Stomach (tissue), 9 donors: ENCODE measurements around the gene KCNE5. TPM values are rescaled to one million over a fixed set of nuclear protein-coding genes. Genes with fewer than 3 reads are reported as not detected.
"Not testable (repeated sequence)": the region's sequence is repeated elsewhere in the genome, so short reads cannot be mapped to it uniquely, and the experiment has no call there.

Experiments used
- DNase-seq, 2 donors: peaks; one replicate each; pipeline versions ENCODE4 v3.0.0 to v3.0.0-alpha.2; 2013 to 2019
- H3K27ac ChIP-seq, 5 donors: fragments of 200-600 bp in 4 of 5; sonication (generic) in 4 of 5; one replicate each; pipeline ENCODE4 v1.5.1; 2013 to 2019; ENCODE audit warnings: mild to moderate bottlenecking in 1 of 5, moderate library complexity in 1 of 5
- H3K27me3 ChIP-seq, 3 donors: fragments of 200-600 bp; sonication (generic); one replicate each; pipeline ENCODE4 v1.5.1; 2017 to 2019; ENCODE audit warnings: mixed run types in 1 of 3
- H3K36me3 ChIP-seq, 4 donors: fragments of 200-600 bp; sonication (generic); 1 replicate in 3 of 4; 2 replicates in 1 of 4; pipeline ENCODE4 v1.5.1; 2016 to 2019
- H3K4me1 ChIP-seq, 4 donors: fragments of 200-600 bp; sonication (generic); one replicate each; pipeline ENCODE4 v1.5.1; 2016 to 2019
- H3K4me3 ChIP-seq, 4 donors: fragments of 200-600 bp; sonication (generic) in 3 of 4; one replicate each; pipeline ENCODE4 v1.5.1; 2016 to 2019; ENCODE audit warnings: mild to moderate bottlenecking in 1 of 4
- H3K9me3 ChIP-seq, 4 donors: fragments of 200-600 bp; sonication (generic); one replicate each; pipeline ENCODE4 v1.5.1; 2016 to 2019
- CTCF ChIP-seq, 7 experiments: fragments of 450-650 bp in 4 of 7; fragments of 200-600 bp in 3 of 7; sonication (generic) in 3 of 7; IDR thresholded peaks; one replicate each; pipeline ENCODE4 v1.5.1; 2016 to 2019; ENCODE audit warnings: antibody characterized with exemption in 7 of 7, control low read depth in 2 of 7, mild to moderate bottlenecking in 1 of 7
- EP300 ChIP-seq: sonication (generic); formaldehyde crosslinking; IDR thresholded peaks from one replicate; pipeline ENCODE4 v1.6.1; 2017; ENCODE audit warnings: antibody characterized with exemption
- POLR2A ChIP-seq, 4 donors: fragments of 450-650 bp; IDR thresholded peaks; one replicate each; pipeline ENCODE4 v1.6.1; 2016; ENCODE audit warnings: antibody characterized with exemption in 4 of 4, control low read depth in 2 of 4, mild to moderate bottlenecking in 1 of 4, moderate library complexity in 1 of 4
- POLR2AphosphoS5 ChIP-seq, 3 donors: sonication (generic); formaldehyde crosslinking; IDR thresholded peaks; one replicate each; pipeline ENCODE4 v1.6.1; 2016; ENCODE audit warnings: antibody characterized with exemption in 3 of 3
- WGBS, 5 donors: extraction: QIAGEN DNeasy Blood & Tissue Kit in 3 of 5; methylation state at CpG; one replicate each; pipeline versions ENCODE4 v1.1.5 to v1.1.7; 2013 to 2018; 5-methylcytosine and 5-hydroxymethylcytosine counted together
- intact Hi-C: fragments of 100-400 bp; cut with DNase I; formaldehyde crosslinking; loops from one replicate; pipeline ENCODE4 v1.15.1; 2023; ENCODE audit warnings: low total_unique reads
- polyA plus RNA-seq, 3 donors: library from polyadenylated mRNA; stranded (reverse); fragments of 200-250 nt; gene quantifications; one replicate each; pipeline ENCODE4 v1.2.3, GENCODE V29; 2013
- total RNA-seq, 5 donors: library from RNA; depleted of rRNA; stranded (reverse); fragments of >200 nt; gene quantifications; one replicate each; pipeline versions ENCODE4 v1.1.0 to v1.2.3, GENCODE V29; 2014 to 2016
- donor health status: healthy with polysubstance abuse.
- donor health status: Bipolar disorder and iron deficiency.
- donor health status: healthy.

The KCNE5 gene
- total and polyA plus RNA-seq, 8 donors, result 0.37 TPM; not detected in 7

- no peak for TF ChIP-seq POLR2AphosphoS5 (IDR thresholded peaks at IDR 0.05)
- TF ChIP-seq EP300, result no peak
- no peak for TF ChIP-seq POLR2A (IDR thresholded peaks at IDR 0.05)
- TF ChIP-seq CTCF (IDR thresholded peaks at IDR 0.05), result no peak
- Histone ChIP-seq H3K4me1 (no peaks in the 10 kb centered on the region), H3K9me3 (peaks cover 0 to 4% (median 0%) of the 10 kb centered on the region in 4 donors), H3K27ac (no peak overlapping the region), H3K27me3 (no peaks in the 10 kb centered on the region), H3K4me3 (no peak overlapping the region), H3K36me3 (peaks cover 3 to 57% (median 48%) of the 10 kb centered on the region in 4 donors)
- 78 to 100% (median 92%) methylated on average over 2 of the region's 2 CpGs for WGBS, 5 donors
- intact Hi-C loops, result no loop called here
- DNase-seq, result no peak
Measured at GRCh38 chrX:109660435-109661143, 35.6 kb upstream of the KCNE5 start.

GRCh38 chrX:109658391-109658790 lies 33.4 kb upstream of the KCNE5 start:
- Histone ChIP-seq H3K4me1 (no peaks in the 10 kb centered on the region), H3K9me3 (peaks cover 0 to 4% (median 0%) of the 10 kb centered on the region in 4 donors), H3K27me3 (no peaks in the 10 kb centered on the region), H3K27ac (no peak overlapping the region), H3K4me3 (no peak overlapping the region), H3K36me3 (peaks cover 3 to 38% (median 35%) of the 10 kb centered on the region in 4 donors)
- DNase-seq, result no peak
- 88 to 100% (median 96%) methylated on average over 1 of the region's 1 CpG for WGBS, 5 donors
- intact Hi-C loops, result no loop called here
- TF ChIP-seq CTCF (IDR thresholded peaks at IDR 0.05), result no peak
- TF ChIP-seq EP300, result no peak
- TF ChIP-seq POLR2AphosphoS5 (IDR thresholded peaks at IDR 0.05), result no peak
- no peak for TF ChIP-seq POLR2A (IDR thresholded peaks at IDR 0.05)

DNA sequence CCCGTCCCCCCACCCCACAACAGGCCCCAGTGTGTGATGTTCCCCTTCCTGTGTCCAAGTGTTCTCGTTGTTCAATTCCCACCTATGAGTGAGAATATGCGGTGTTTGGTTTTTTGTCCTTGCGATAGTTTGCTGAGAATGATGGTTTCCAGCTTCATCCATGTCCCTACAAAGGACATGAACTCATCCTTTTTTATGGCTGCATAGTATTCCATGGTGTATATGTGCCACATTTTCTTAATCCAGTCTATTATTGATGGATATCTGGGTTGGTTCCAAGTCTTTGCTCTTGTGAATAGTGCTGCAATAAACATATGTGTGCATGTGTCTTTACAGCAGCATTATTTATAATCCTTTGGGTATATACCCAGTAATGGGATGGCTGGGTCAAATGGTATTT lies 32.4 kb upstream of the KCNE5 start:
- H3K9me3 ChIP-seq, intact Hi-C loops, H3K27ac ChIP-seq, H3K4me3 ChIP-seq, DNase-seq, H3K4me1 ChIP-seq, H3K27me3 ChIP-seq: not testable (repeated sequence)
- 66 to 100% (median 77%) methylated on average over 1 to 2 of the region's 4 CpGs; no CpG with 5 or more reads in 1 of the 5 donors for WGBS, 5 donors
- H3K36me3 ChIP-seq, result peaks cover 3 to 29% (median 27%) of the 10 kb centered on the region in 4 donors

DNA sequence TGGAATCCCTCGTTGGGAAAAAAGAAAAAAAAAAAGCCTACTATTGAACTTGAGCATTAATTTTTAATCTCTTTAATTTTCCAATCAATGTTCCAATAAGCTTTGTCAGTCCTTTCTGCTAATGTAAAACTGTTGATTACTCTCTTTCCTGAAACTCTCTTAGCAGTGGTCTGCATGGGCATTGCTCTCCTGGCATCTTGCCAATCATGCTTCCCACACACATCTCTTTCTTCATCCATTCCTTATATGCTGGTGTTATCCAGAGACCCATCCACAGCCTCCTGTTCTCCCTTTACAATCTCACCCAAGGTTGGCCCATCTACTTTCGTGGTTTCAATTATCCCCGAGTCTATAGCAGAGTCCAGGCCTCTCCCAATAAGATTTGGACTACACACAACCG lies 31.8 kb upstream of the KCNE5 start:
- WGBS, 5 donors, result 75 to 95% (median 87%) methylated on average over 4 of the region's 4 CpGs
- H3K9me3 ChIP-seq, result peaks cover 0 to 4% (median 0%) of the 10 kb centered on the region in 4 donors
- H3K36me3 ChIP-seq, result peaks cover 3 to 23% (median 22%) of the 10 kb centered on the region in 4 donors
- TF ChIP-seq POLR2A (IDR thresholded peaks at IDR 0.05), result no peak
- no peak for TF ChIP-seq POLR2AphosphoS5 (IDR thresholded peaks at IDR 0.05)
- TF ChIP-seq EP300, result no peak
- no peak for TF ChIP-seq CTCF (IDR thresholded peaks at IDR 0.05)
- H3K27ac ChIP-seq, result no peak overlapping the region
- peak in 1 of 2 donors; percentile 3 for DNase-seq
- intact Hi-C loops, result no loop called here
- no peaks in the 10 kb centered on the region for H3K4me1 ChIP-seq
- H3K27me3 ChIP-seq, result no peaks in the 10 kb centered on the region
- H3K4me3 ChIP-seq, result no peak overlapping the region
